Stimulated activated naive B cell treated with anti-CD40 and anti-IgM and Interleukin-4, amounts not matched to agents 10 μg/mL and 1 μg/mL and 100 μg/mL, for 72 hours (primary cell): ENCODE measurements around the gene FTSJ3.
"Not testable (repeated sequence)": the region's sequence is repeated elsewhere in the genome, so short reads cannot be mapped to it uniquely, and the experiment has no call there.

Experiments used
- ATAC-seq, 2 donors: fragments of 150-1000 bp; cut with Tn5 transposase; replicated peaks; 2 replicates each; pipeline ENCODE4 v1.10.0; 2021; ENCODE audit warnings: moderate library complexity in 1 of 2
- DNase-seq: peaks from one replicate; pipeline ENCODE4 v3.0.0; 2021
- H3K27ac Mint-ChIP-seq: one replicate; pipeline ENCODE4 v1.8.0; 2022; ENCODE audit warnings: mild to moderate bottlenecking, mixed read lengths
- H3K27me3 Mint-ChIP-seq, 2 donors: one replicate each; pipeline ENCODE4 v1.8.0; 2022; ENCODE audit warnings: mixed read lengths in 2 of 2
- H3K36me3 Mint-ChIP-seq, 2 donors: one replicate each; pipeline ENCODE4 v1.8.0; 2022; ENCODE audit warnings: mixed read lengths in 2 of 2, mild to moderate bottlenecking in 1 of 2
- H3K4me1 Mint-ChIP-seq, 2 donors: one replicate each; pipeline ENCODE4 v1.8.0; 2022; ENCODE audit warnings: mixed read lengths in 2 of 2, mild to moderate bottlenecking in 1 of 2
- H3K4me3 Mint-ChIP-seq, 2 donors: one replicate each; pipeline ENCODE4 v1.8.0; 2022; ENCODE audit warnings: mild to moderate bottlenecking in 2 of 2, mixed read lengths in 2 of 2, moderate library complexity in 1 of 2
- H3K9me3 Mint-ChIP-seq, 2 donors: one replicate each; pipeline ENCODE4 v1.8.0; 2022; ENCODE audit warnings: mixed read lengths in 2 of 2, mild to moderate bottlenecking in 1 of 2

The FTSJ3 gene

GRCh38 chr17:63848834-63849689, 21.6 kb upstream of the FTSJ3 start:
- H3K27me3 Mint-ChIP-seq, result no peaks in the 10 kb centered on the region
- ATAC-seq (peak; percentile 94 to 95), DNase-seq (peak; percentile 96)
- H3K4me3 Mint-ChIP-seq, result peak overlapping the region; percentile 81 to 85
- peaks cover 4 to 11% of the 10 kb centered on the region in 2 donors for H3K36me3 Mint-ChIP-seq
- peak overlapping the region; percentile 98 for H3K27ac Mint-ChIP-seq
- peaks cover 14 to 21% of the 10 kb centered on the region in 2 donors for H3K4me1 Mint-ChIP-seq
- peaks cover 0 to 11% of the 10 kb centered on the region in 2 donors for H3K9me3 Mint-ChIP-seq

- Mint-ChIP-seq H3K27me3 (no peaks in the 10 kb centered on the region), H3K9me3 (peaks cover 0 to 11% of the 10 kb centered on the region in 2 donors), H3K4me3 (peak overlapping the region; percentile 25 to 47), H3K4me1 (peaks cover 16 to 31% of the 10 kb centered on the region in 2 donors), H3K27ac (peak overlapping the region; percentile 65), H3K36me3 (peaks cover 4 to 11% of the 10 kb centered on the region in 2 donors)
- DNase-seq, result no peak
- ATAC-seq, result no peak
These were observed 20.2 kb upstream of the FTSJ3 start for GRCh38 chr17:63847525-63848249.

GRCh38 chr17:63845509-63845908, 18.0 kb upstream of the FTSJ3 start:
- Mint-ChIP-seq H3K9me3 (peaks cover 0 to 11% of the 10 kb centered on the region in 2 donors), H3K27me3 (no peaks in the 10 kb centered on the region), H3K36me3 (peaks cover 11% of the 10 kb centered on the region in 2 donors), H3K4me1 (peaks cover 25 to 46% of the 10 kb centered on the region in 2 donors), H3K4me3 (no peak overlapping the region), H3K27ac (no peak overlapping the region)
- ATAC-seq (no peak), DNase-seq (no peak)

GRCh38 chr17:63843910-63844677, 16.6 kb upstream of the FTSJ3 start:
- no peak for DNase-seq
- H3K9me3 Mint-ChIP-seq, result peaks cover 0 to 8% of the 10 kb centered on the region in 2 donors
- peaks cover 11 to 13% of the 10 kb centered on the region in 2 donors for H3K36me3 Mint-ChIP-seq
- no peaks in the 10 kb centered on the region for H3K27me3 Mint-ChIP-seq
- H3K4me1 Mint-ChIP-seq, result peaks cover 25 to 54% of the 10 kb centered on the region in 2 donors
- H3K4me3 Mint-ChIP-seq, result peak overlapping the region; percentile 88 to 97
- no peak for ATAC-seq
- peak overlapping the region; percentile 98 for H3K27ac Mint-ChIP-seq

- not testable (repeated sequence) for H3K9me3 Mint-ChIP-seq, H3K27me3 Mint-ChIP-seq, H3K36me3 Mint-ChIP-seq
- Mint-ChIP-seq H3K27ac (peak overlapping the region; percentile 98), H3K4me3 (peak overlapping the region; percentile 88 to 97), H3K4me1 (peaks cover 26 to 54% of the 10 kb centered on the region in 2 donors)
- DNase-seq, result peak; percentile 58
- ATAC-seq, result peak; percentile 55
These were observed 16.0 kb upstream of the FTSJ3 start for GRCh38 chr17:63843387-63843888.

GRCh38 chr17:63842540-63843386, 15.3 kb upstream of the FTSJ3 start, which contains the start of gene SMARCD2:
SMARCD2 (minus strand) TSS chr17:63842685; CDS start chr17:63842674, 11 bp downstream.
- Mint-ChIP-seq H3K9me3 (no peaks in the 10 kb centered on the region), H3K36me3 (peaks cover 5 to 10% of the 10 kb centered on the region in 2 donors), H3K27me3 (no peaks in the 10 kb centered on the region), H3K27ac (peak within 1 kb of the TSS; percentile 98), H3K4me3 (peak within 1 kb of the TSS; percentile 96 to 97), H3K4me1 (peaks cover 26 to 54% of the 10 kb centered on the region in 2 donors)
- ATAC-seq (peak; percentile 85 to 89), DNase-seq (peak; percentile 97)

- Mint-ChIP-seq H3K4me1 (peaks cover 26 to 56% of the 10 kb centered on the region in 2 donors), H3K36me3 (peaks cover 7 to 11% of the 10 kb centered on the region in 2 donors), H3K4me3 (peak overlapping the region; percentile 96 to 97), H3K27me3 (no peaks in the 10 kb centered on the region), H3K9me3 (no peaks in the 10 kb centered on the region), H3K27ac (peak overlapping the region; percentile 95)
- DNase-seq, result no peak
- ATAC-seq, result peak; percentile 40 to 47
These were observed 14.7 kb upstream of the FTSJ3 start for GRCh38 chr17:63842173-63842539.

- H3K27me3 Mint-ChIP-seq, result no peaks in the 10 kb centered on the region
- no peak for DNase-seq
- H3K9me3 Mint-ChIP-seq, result no peaks in the 10 kb centered on the region
- H3K36me3 Mint-ChIP-seq, result peaks cover 11 to 14% of the 10 kb centered on the region in 2 donors
- H3K27ac Mint-ChIP-seq, result peak overlapping the region; percentile 95
- peak overlapping the region; percentile 96 to 97 for H3K4me3 Mint-ChIP-seq
- peaks cover 28 to 59% of the 10 kb centered on the region in 2 donors for H3K4me1 Mint-ChIP-seq
- ATAC-seq, result no peak
These were observed 14.1 kb upstream of the FTSJ3 start for GRCh38 chr17:63841350-63842172.

GRCh38 chr17:63840591-63841349, 13.3 kb upstream of the FTSJ3 start:
- peaks cover 28 to 62% of the 10 kb centered on the region in 2 donors for H3K4me1 Mint-ChIP-seq
- H3K4me3 Mint-ChIP-seq, result peak overlapping the region; percentile 96 to 97
- H3K36me3 Mint-ChIP-seq, result peaks cover 14% of the 10 kb centered on the region in 2 donors
- H3K27ac Mint-ChIP-seq, result peak overlapping the region; percentile 56
- DNase-seq (no peak), ATAC-seq (no peak)
- no peaks in the 10 kb centered on the region for H3K9me3 Mint-ChIP-seq
- H3K27me3 Mint-ChIP-seq, result no peaks in the 10 kb centered on the region

GRCh38 chr17:63838631-63839171, 11.2 kb upstream of the FTSJ3 start:
- Mint-ChIP-seq H3K9me3 (no peaks in the 10 kb centered on the region), H3K4me3 (peak overlapping the region in 1 of 2 donors; percentile 13), H3K27ac (no peak overlapping the region), H3K4me1 (peaks cover 29 to 74% of the 10 kb centered on the region in 2 donors), H3K36me3 (peaks cover 29 to 32% of the 10 kb centered on the region in 2 donors), H3K27me3 (no peaks in the 10 kb centered on the region)
- ATAC-seq, result no peak
- DNase-seq, result no peak

GRCh38 chr17:63837962-63838600, 10.6 kb upstream of the FTSJ3 start:
- DNase-seq, result no peak
- Mint-ChIP-seq H3K27me3 (no peaks in the 10 kb centered on the region), H3K4me1 (peaks cover 29 to 71% of the 10 kb centered on the region in 2 donors), H3K36me3 (peaks cover 34 to 38% of the 10 kb centered on the region in 2 donors), H3K4me3 (no peak overlapping the region), H3K27ac (peak overlapping the region; percentile 79), H3K9me3 (no peaks in the 10 kb centered on the region)
- ATAC-seq, result no peak
